HG02981 (cell line): Measurements from ENCODE around the gene CEP85.
"Not testable (repeated sequence)": the region's sequence is repeated elsewhere in the genome, so short reads cannot be mapped to it uniquely, and the experiment has no call there.

Experiments
- ATAC-seq: cut with Tn5 transposase; IDR thresholded peaks from one replicate; pipeline ENCODE4 v1.9.1; 2021; ENCODE audit warnings: mild to moderate bottlenecking, moderate library complexity; ENCODE audit not compliant: unreplicated experiment

CEP85 gene

DNA sequence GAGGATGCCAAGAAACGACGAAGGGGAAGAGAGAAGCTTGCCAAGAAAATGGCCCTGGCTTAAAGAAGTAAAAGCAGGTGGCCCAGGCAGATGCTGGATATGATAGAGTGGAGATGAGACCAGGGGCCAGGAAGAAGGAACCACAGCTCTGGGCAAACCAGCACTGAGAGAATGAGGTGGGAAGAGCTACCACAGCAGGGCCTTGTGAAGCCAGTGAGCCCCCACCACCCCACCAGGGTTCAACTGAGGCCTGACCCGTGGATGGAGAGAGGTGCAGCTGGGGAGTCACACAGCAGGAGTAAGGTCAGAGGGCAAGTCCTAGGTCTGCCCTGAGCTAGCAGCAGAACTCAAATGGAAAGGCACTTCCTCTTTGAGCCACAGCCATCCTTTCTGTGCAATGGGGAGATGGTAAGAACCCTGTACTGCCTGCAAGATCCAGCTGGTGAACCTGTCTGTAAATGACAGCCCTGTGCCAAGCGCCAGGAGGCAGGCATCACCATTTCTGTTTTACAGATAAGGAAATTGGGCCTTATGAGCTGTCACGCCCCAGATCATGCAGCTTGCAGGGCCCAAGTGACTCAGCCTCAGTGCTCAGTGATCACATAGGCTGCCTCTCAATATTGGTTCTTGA, 54.4 kb downstream of the CEP85 start:
- ATAC-seq, result no peak

DNA sequence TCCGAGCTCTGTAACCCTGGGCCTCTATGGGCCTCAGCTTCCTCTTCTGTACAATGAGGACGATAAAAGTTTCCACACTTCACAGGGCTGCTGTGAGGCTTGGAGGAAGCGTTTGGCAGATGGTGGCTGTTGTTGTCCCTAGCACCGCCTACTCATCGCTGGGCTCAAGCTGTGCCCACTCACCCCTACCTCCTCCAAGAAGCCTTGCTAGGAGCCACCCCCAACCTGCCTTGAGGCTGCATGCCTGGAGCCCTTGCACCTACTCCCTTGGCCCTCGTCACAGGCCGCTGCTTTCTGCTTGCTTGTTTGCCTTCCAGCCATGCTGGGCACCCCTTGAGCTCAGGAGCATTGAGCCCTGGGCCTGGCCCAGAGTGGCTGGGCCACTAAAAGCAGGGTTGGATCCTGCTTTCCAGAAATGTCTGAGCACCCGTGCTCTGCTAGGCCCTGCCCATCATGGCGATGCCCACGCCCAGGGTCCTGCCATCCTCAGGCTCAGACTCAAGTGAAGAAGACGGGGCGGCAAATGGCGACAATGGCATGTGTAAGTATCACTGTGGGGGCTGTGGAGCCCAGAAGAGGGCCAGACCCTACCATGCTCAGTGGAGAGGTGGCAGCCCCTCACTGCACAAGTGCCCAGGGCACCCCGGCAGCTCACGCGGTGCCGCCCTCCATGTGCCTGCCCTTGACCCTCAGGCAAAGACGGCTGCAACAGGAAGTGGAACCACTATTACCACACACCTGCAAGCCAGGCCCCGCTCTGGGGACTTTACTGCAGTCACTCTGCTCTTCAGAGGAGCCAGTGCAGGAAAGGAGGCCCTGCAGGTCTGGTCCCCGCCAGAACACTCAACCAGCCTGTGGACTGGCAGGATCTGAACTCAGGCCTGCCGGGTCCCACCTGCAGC, 55.4 kb downstream of the CEP85 start:
- ATAC-seq, result no peak

DNA sequence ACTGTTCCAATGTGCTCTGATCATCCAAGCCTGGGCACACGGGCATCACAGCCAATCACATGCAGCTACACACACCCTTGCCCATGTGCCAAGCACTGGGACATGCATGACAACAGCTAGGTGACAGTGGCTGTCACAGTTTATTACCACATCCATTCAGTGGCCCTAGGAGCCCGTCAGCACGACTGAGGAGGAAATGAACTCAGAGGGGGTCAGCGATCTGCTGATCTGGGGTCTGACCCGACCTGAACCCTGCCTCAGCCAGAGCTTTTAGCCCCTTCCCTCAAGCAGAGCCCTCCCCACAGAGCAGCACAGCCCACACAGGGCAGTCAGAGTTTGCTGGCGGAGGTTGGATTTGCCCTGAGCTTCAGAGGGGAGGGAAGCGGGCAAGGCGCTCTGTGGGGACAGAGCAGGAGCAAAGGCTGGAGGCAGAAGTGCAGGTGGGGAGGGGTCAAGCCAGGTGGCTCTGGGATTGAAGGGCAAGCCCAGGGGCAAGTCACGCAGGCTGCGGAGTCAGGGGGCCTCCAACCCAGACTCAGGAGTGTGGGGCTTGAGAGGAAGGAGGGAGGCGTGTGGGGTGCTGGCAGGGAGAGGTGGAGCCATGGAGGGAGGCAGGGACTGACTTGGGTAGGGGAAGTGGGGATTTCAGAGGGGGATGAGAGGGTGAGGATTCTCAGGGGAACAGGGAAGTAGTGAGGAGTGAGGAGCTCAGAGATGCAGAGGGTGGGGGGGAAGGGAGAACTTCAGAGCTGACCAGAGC, 56.3 kb downstream of the CEP85 start:
- no peak for ATAC-seq

DNA sequence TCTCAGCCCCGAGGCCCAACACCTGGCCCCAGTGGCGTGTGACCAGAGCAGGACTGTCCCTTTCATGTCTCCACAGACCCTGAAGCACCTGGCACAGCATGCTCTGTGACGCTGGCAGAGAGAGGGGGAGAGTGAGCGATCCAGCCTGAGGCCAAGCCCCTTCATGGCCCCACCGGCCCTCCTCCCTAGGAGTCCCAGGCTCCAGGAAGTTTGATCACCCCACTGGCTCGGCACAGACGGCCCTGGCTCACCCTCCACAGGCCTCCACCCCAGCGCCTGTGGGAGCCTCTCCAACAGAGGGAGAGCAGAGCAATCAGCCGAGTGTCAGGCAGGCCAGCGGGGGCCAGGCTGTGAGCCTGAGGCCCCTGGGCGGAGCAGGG, 56.9 kb downstream of the CEP85 start:
- ATAC-seq, result no peak

DNA sequence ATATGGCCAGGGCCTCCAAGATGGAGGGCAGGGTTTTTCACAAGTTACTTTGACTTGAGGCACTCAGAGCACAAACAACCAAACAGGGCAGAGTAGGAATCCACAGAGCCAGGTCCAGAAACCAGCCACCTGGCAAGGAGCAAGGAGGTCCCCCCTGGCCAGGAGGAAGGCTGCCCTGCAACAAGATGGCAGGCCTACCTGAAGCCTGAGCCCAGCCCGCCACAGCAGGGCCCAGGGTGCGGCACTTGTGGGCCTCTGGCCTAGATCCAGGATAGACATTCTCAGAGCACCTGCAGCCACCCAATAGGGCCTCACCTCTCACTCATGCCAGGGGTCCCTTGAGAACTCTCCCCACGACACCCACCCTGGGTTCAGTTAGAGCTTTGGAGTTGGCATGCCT, 57.4 kb downstream of the CEP85 start:
- no peak for ATAC-seq

DNA sequence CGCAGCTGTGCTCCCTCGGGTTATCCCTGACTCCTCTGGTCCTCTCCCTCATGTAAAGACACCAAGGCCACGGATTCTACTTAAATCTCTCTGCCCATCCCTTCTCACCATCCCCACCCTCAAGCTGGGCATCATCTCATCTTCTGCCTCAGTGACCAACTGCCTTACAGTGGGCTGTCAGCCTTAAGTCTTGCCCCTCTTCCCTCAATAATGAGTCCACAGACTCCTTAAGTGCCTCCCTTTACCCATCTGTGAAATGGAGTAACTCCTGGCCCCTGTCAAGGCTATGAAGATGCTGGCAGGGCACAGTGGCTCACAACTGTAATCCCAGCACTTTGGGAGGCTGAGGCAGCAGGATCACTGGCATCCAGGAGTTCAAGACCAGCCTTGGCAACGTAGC, 57.9 kb downstream of the CEP85 start:
- ATAC-seq, result no peak

DNA sequence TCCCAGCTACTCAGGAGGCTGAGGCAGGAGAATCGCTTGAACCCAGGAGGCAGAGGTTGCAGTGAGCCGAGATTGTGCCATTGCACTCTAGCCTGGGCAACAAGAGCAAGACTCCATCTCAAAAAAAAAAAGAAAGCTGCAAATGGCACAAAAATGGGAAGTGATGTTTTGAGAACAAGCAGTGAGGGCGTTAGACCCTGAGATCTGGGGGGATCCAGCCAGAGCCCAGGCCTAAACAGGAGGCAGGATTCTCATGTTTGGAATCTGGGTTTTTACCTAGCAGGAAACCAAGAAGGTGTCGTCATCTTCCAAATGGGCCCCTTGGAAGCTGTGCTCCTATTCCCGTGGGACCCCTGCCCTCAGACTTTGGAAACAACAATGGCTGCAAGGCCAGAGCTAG, 58.7 kb downstream of the CEP85 start:
- not testable (repeated sequence) for ATAC-seq

DNA sequence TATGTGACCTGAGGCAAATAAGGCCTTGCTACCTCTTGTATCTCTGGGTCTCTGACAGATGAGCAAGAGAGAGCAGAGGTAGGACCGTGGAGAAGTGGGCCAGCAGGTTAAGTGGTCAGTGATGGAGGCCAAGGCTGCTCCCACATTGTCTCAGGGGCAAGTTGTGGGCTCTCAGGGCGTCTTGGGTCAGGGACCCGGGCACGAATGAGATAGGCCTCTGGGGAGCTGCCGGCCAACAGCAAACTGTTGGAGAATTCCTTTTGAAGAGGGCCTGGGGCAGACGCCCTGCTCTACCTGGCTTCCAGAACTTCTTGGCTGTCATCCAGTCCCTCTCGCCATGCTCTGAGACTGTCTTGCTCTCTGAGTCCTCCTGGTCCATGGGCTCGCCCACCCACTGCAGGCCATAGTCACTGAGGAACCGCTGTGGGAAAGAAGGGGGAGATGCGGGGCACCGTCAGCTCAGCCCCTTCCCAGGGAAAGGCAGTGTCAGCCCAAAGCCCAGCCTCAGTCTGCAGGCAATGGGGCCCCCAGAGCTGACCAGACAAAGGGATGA, 60.0 kb downstream of the CEP85 start:
- ATAC-seq, result no peak

DNA sequence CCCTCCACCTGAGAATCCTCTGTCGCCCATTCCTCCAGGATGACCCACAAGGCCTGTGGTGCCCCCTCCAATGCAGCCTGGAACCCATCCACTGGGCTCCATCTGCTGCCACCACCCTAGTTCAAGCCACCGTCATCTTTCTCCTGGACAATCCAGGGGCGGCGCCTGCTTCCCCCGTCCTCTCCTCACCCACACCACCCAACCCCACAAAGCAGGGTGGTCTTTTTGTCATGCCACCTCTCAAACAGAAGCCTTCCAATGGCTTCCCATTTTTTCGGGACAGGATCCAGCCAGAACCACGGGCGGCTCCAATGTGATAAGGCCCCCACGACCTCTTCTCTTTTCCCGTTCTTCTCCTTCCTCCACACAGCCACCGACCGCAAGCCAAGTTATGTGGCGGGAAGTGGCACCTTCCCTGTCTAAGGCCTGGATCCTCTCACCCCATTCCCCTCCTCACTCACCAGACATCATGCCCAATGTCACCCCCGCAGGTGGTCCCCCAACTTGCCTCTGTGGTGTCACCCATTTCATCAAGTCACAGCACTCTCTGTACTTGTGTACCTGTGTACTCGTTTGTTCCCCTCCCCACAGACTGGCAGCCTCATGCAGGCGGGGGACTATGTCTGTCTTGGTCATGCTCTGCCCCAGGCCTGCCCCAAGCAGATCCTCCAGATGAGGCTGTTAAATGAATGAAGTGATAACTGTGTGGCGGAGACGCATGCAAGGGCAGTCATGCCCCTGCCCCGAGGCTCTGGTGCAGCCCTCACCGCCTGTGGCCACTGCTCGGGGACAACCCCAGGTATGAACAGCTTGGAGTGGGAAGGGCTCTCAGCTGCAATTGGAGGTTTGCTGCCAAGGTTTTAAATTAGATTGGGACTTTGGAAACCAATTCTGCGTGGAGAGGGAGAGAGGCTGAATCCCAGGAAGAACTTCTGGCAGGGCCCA, 61.5 kb downstream of the CEP85 start:
- no peak for ATAC-seq

DNA sequence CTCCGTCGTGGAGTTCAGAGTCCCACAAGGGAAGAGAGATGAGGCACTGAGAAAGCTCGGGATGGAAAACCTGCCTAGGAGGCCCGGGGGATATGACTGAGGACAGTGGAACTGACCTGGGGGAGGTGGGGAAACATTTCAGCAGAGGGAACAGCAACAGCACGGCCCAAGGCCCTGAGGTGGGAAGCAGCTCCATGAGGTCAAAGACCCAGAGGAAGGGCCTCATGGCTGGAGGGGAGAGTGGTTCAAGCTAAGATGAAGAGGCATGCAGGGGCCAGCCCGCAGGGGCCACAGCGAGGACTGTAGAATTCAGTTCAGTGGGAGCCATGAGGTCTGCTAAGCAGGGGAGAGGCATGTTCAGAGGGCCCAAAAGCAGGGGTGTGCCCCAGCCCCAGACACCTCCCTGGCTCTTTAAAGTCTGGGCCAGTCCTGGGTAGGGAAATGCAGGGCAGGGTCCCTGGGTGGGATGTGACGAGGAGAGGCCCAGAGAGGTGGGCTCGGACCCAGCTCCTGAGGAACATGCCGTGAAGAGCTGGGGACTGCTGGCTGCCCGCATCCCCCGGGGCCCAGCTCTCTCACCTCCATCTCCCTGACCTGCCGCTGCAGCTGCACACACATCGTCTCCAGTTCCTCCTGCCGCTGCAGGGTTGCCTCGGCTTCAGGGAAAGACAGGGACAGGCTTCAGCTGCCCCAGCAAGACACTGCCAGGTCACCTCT, 62.5 kb downstream of the CEP85 start:
- ATAC-seq, result no peak

DNA sequence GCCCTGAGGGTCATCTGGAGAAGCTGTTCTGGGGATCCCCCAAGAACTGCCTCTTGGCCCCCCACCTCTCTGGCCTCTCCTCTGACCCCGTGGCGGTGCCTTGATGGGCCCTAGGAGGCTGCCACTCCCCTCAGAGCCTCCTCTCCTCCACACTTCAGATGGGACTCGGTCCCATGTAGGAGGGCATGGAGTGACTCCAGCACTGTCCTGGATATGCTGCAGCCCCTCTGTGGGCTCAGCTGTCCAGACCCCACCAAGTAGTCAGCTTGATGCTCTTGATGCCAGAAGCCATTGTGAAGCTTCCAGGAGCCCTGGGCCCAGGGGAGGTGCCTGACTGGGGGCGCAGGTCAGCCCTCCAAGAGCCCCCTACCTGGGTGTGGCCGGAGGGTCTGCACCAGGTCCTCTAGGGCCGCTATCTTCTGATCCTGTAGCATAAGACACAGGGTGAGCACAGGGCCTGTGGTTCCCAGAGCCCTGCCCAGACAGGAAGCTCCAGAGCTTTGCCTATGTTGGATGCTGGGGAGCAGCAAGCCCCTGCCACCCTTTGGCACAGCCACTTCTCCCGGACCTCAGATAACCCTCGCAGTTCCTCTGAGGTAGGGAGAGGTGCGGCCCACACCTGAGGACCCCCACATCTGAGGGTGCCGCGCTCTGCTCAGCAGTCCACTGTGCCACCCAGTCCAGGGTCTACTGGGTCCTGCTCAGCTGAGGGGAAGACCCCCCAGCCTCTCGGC, 63.2 kb downstream of the CEP85 start:
- ATAC-seq, result no peak

DNA sequence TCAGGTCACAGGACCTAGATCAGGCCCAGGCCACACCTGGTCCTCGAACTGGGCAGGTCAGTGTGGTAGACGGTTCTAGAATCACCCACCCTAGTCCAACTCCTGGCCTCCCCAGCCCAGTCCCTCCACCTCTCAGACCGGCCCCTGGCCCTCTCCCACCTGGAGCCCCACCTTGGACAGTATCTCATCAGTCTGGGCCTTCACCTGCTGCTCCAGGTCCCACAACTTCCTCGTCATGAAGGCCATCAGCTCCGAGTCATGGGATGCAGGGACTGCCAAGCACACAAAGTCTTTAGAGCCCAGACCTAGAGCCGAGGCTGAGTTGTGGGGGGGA, 63.8 kb downstream of the CEP85 start:
- no peak for ATAC-seq

DNA sequence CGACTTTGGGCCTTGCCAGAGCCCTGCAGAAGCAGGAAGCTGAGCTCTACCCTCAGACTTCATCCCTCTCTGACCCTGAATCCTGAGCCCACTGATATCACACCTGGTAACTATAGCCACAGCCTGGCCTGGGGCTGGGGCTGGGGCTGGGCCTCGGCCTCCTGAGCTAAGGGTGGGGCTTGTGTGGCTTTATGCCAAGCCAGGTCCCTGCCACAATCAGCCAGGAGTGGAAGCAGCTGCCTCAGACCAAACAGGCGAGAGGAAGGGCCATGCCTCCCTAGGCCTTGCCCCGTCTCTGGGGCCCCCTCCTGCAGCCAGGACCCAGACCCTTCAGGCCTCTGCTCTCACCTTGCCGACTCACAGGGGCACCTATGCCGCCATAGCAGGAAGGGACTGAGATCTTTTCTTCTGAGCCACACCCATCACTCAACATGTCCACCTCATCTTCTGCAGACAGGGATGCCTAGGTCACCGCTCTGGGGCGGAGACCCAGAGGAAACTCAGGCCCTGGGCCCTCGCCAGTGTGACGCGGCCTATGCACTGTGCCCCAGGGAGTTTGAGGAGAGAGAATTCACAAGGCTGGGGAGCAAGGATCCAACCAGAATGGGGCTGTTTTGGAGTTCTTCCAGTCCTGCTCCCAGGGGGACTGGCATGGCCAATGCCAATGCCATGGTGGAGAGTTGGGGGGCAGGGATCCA, 66.7 kb downstream of the CEP85 start:
- ATAC-seq, result no peak

DNA sequence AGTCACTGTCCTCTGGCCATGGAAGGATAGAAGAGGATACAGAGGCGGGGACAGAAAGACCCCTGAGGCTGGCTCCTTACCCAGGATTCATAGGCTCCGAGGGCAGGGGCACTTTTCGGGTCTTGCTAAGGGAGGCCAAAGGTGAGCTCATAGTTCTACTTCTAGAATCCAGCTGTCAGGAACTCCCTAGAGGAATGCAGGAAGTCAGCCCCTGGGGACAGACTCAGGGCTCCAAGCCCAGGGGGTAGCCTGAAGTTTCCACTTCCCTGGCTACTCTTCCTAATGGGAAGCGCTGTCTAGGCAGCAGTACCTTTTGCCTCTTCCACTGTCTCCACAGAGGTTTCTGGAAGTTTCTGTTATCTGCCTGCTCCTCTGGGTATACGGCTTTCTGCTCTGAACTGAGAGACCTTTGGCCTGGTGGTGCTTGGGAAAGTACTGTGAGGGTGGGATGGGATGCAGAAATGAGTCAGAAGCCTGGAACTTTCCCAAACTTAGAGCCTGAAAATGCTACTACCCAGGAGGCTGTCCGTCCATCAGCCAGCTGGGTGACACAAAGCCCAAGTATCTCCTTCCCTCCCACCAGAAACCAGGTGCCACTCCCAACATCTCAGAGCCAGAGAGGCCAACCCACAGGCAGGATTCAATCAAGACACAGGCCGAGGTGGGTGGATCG, 68.9 kb downstream of the CEP85 start:
- ATAC-seq, result no peak

DNA sequence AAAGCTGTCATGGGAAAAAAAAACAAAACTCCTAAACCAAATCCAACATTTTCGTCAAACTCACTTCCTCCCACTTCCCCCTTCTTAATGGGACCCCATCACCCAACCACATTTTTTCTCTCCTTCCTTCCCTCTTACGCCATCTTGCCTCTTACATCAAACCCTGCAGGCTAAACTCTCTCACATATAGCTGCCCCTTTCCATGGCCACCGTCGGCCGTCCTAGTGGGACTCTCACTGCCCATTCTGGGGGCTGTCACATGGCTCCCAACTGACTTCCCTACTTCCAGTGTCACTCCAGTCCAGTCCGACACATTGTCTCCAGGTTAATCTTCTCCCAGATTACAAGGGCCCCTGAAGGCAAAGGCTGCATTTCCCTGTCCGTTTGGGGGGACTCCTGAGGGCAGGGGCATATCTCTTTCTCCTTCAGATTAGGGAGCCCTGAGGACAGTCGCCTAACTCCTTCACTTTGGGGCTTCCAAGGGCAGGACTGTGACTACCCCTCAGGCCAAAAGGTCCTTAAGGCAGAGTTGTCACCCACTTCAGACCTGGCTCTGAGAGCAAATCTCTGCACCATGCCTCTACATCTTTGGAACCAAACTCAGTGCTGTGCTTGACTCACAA, 71.8 kb downstream of the CEP85 start:
- ATAC-seq, result no peak

DNA sequence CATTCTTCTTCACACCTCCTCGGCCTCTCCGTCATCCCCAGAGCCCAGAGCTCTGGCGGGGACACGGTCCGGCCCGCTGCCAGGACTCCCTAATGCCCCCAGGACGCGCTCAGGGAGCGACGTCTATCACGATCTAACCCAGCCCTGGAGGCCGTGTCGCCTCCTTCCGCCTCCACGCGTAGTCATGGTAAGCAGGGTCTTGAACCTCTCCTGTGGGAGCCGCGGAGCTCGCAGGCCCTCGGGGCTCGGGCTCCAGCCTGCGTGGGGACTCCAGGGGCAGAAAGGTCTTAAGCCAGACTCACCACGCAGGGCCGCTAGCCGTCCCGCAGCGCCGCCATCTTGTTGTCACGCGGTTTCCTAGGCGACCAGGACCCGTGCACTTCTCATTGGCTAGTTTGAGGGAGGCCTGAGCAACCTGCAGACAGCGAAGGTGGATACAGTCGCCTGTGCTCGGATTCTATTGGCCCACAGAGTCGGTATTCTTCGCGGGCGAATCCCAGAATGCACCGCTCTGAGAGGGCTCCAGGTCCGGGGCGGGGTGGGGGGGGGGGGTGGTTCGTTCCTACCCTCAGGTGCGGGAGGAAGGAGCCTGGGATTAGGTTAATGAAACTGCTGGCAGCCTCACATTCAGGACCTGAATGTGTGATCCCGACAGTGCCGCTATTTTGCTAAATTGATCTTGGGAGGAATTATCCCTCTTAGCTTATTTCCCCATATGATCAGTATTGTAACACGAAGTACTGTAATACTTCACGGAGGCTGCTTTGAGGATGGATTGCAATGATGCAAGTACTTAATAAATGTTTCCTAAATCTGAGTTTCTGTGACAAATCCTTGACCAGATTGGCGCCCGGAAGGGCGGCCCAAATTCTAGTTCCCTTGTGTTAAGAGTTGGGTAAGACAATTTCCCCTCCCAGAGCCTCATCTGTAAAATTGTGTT, 72.6 kb downstream of the CEP85 start, which contains the start of gene UBXN11:
Gene UBXN11 (minus strand): TSS at position 347 of the 940 bp plus-strand sequence. CDS start 3,753 bp downstream, outside the sequence.
- peak; percentile 98 for ATAC-seq
